ENCODE data around the gene USP43.

Gene USP43

GRCh38 chr17:9703781-9704082 is 58.4 kb downstream of the USP43 start:
- no peak for DNase-seq (ENCODE audit: low read depth, low spot score)

GRCh38 chr17:9705745-9706144 is 60.4 kb downstream of the USP43 start:
- no peak for DNase-seq (ENCODE audit: low read depth, low spot score)

GRCh38 chr17:9707948-9708347 is 62.6 kb downstream of the USP43 start:
- DNase-seq (ENCODE audit: low read depth, low spot score), result no peak

DNA sequence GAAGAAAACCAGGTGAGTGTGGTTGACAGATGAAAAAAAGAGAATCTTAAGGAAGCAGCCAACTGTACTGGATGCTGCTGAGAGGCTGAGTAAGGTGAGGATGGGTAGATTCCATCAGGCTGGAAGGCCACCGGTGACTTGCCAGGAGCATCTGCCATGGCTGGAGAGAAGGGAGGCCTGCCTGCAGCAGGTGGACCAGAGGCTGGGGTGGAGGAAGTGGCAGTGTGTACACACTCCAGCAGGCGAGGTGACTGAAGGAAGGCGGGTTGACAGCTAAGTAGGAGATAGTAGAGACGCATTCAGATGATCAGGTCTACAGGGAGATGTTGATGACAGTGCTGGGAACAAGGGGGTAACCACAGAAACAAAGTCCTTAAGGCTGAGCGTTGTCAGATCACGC is 69.5 kb downstream of the USP43 start:
- no peak for DNase-seq (ENCODE audit: low read depth, low spot score)

GRCh38 chr17:9715503-9716016 is 70.2 kb downstream of the USP43 start:
- DNase-seq (ENCODE audit: low read depth, low spot score), result no peak

- no peak for DNase-seq (ENCODE audit: low read depth, low spot score)
Measured at GRCh38 chr17:9725575-9725974, 80.3 kb downstream of the USP43 start.

DNA sequence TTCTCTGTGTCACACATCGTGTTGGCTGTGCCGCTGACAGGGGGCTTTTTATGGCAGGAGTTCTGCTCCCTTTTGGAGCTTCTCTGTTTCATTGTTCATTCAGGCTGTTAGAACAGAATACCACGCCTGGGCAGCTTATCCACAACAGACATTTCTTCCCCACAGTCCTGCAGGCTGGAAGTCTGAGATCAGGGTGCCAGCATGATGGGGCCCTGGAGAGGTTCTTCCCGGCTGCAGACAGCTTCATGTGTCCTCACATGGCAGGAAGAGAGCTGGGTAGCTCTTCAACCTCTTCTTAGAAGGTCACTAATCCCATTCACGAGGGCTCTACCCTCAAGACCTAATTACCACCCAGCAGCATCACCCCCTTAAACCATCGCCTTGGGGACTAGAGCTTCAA is 81.0 kb downstream of the USP43 start:
- DNase-seq (ENCODE audit: low read depth, low spot score), result no peak

- DNase-seq (ENCODE audit: low read depth, low spot score), result no peak
Measured at GRCh38 chr17:9728005-9728404, 82.7 kb downstream of the USP43 start.

GRCh38 chr17:9728564-9728963 is 83.2 kb downstream of the USP43 start:
- no peak for DNase-seq (ENCODE audit: low read depth, low spot score)

DNA sequence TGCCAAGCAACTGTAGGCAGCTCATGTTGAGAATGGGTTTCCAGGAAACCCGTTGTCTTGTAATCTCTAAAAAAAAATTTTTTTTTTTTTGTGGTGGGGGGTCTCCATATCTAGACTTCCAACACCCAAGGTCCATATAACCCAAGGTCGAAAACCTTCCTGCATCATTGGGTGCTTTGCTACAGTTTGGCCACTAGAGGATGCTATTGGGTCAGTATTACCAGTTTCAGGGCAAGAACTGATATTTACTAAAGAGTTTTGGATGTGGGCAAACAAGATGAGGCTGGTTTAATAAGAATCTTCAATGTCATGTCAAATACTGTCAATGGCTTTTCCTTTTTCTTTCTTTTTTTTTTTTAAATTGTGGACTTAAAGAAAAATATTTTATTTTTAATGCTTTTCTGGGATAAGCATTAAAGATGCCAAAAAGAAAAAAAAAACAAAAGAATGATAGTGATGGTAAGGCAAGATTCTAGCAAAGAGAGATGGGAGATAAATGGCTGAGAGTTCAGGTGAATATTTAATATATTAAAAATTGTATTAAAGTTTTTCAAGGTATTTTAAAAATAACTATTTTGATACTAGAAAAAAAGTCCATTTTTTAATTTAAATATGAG is 83.8 kb downstream of the USP43 start:
- DNase-seq (ENCODE audit: low read depth, low spot score), result peak; percentile 18

DNA sequence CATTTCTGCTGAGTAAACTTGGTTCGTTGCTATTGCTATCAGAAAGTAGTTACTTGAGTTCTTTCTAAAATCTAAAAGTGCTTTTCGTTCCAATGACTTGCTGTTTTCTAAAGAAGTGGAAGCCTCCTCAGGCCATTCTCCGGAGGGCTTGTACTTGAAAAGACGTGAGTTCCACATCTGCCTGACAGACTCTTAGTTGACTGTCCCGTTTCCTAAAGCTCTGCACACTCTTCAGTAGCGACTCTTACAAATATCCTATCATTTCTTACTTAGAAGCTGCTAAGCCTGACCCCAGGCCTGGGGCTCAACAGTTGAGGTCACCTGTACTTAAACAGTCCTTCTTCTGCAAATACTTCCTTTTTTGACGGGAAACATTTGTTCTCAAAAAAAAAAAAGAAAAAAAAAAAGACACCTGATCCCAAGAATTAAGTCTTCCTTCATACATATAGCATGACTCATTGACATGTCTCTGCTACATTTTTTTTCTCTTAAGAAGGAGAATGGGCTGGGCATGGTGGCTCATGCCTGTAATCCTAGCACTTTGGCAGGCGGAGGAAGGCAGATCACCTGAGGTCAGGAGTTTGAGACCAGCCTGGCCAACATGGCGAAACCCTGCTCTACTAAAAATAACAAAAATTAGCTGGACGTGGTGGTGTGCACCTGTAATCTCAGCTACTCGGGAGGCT is 84.6 kb downstream of the USP43 start:
- no peak for DNase-seq (ENCODE audit: low read depth, low spot score)

DNA sequence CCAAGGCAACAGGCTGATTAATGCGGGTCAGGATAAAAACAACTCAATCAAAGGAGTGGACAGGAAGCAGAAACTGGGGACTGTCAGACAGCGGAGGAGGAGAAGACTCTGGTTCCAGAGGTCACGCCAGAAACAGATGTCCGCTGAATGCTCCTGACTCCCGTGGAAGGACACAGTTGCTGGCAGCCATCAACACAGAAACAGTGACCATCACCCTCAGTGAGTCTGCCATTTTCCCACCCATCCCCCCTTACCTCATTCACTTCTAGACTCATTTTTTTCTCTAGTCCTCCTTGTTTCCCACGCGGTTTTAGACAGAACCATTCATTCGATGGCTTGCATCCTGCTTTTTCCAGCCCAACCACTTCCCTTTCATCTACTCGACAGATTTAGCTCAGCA is 105.2 kb downstream of the USP43 start:
- DNase-seq (ENCODE audit: low read depth, low spot score), result no peak

DNA sequence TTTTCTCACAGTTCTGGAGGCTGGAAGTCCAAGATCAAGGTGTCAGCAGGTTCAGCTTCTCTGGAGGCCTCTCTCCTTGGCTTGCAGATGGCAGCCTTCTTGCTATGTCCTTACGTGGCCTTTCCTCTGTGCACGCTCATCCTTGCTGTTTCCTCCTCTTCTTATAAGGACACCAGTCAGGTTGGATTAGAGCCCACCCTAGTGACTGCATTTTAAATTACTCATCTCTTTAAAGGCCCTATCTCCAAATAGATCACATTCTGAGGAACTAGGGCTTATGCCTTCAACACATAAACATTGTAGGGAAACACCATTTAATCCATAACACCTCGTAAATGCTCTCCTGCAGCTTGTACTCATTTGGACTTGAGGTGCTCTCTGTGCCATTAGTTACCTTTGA is 109.8 kb downstream of the USP43 start:
- no peak for DNase-seq (ENCODE audit: low read depth, low spot score)

- DNase-seq (ENCODE audit: low read depth, low spot score), result no peak
Measured at GRCh38 chr17:9760266-9760665, 114.9 kb downstream of the USP43 start.

GRCh38 chr17:9763643-9764042 is 118.3 kb downstream of the USP43 start:
- no peak for DNase-seq (ENCODE audit: low read depth, low spot score)

DNA sequence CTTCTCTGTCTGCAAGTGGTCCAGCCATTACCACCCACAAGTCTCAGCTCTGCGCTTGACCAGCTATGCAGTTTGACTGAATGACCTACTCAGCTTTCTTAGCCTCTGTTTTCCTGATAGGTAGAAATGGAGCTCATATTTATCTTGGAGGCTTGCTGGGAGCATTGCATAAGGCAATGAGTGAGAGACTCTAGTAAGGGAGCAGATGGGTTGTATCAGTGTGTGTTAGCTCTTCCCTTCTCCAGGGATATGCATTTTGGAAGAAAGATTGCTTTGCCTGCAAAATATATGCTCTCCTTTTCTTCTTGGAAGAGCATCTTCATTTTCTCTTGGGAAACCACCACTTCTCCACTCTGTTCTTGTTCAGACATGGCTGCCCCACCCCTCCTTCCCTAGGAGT is 120.0 kb downstream of the USP43 start:
- DNase-seq (ENCODE audit: low read depth, low spot score), result no peak

- DNase-seq (ENCODE audit: low read depth, low spot score), result no peak
Measured at GRCh38 chr17:9766970-9767369, 121.7 kb downstream of the USP43 start.

DNA sequence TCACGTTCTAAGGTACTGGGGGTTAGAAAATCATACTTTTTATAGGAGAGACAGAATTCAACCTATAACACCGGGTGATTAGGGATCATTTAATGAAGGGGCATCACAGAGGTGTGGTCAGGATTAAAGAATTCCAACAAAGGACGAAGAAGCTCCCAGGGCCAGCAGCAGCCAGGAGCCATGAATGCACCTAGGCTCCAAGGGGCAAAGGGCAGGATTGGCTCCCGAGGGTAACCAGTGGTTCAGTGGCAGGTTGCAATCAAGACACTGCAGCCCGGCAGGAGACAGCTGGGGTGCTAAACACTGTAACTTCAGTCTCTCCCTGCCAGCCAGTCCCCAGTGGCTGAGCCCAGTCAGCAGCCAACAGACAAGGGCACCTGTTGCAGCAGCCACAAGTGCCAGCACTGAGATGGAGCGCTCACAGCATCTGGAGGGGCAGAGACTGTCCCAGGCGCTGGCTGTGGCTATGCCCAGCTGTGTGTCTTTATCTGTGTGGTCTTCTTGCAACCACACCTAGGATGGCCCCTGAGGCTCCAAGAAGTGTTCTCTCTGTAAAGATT is 122.2 kb downstream of the USP43 start:
- no peak for DNase-seq (ENCODE audit: low read depth, low spot score)

- no peak for DNase-seq (ENCODE audit: low read depth, low spot score)
Measured at GRCh38 chr17:9768381-9768934, 123.1 kb downstream of the USP43 start.

DNA sequence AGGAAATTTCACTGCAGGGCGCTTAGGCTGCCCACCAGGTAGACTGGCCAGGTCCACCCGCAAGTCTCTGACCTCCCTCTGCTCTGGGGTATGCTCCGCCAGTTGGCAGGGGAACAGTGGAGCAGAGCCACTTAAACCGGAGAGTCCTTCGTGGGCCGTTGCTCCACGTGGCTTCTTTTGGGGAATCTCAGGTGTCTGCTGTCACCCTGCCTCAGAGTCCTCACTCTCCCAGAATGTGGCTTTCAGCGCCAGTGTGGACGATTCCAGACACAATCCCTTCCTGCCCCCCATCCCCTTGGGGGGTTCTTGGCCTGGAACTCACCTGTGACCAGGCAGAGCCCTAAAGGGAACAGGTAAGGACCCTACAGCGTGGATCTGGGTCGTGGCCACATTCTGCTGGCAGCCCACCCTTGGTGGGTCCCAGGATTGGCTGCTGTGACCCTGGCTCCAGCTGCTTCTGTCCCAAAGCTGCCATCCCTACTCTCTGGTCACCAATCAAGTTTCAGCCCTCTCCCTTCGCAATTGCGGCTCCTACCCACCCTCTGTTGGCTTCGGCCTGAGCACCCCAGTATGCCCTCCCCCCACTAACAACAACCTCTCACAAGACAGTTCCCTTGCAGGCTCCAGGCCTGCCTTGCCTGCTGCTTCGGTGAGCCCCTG is 123.8 kb downstream of the USP43 start:
- DNase-seq (ENCODE audit: low read depth, low spot score), result no peak

DNA sequence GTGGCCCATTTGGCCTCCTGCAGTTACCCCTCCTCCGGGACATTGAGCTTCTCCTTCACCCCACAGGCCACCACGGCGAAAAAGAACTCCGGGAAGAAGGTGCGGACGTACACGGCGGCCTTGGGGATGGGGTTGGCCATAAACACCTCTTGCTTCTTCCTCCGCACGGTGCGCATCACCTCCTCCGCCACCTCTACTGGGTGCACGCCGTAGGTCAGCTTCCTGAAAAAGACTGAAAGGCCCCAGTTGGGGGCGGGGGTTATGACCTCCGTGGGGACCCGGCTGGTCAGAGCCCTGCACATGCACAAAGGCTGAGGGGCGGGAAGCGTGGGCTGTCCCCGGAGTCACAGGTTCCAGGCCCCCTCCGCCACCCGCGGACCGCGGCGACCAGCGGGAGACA is 126.1 kb downstream of the USP43 start:
- DNase-seq (ENCODE audit: low read depth, low spot score), result no peak

- DNase-seq (ENCODE audit: low read depth, low spot score), result no peak
Measured at GRCh38 chr17:9772658-9773057, 127.3 kb downstream of the USP43 start.

- no peak for DNase-seq (ENCODE audit: low read depth, low spot score)
Measured at GRCh38 chr17:9776911-9777310, 131.6 kb downstream of the USP43 start.

Data from smooth muscle cell of the brain vasculature (primary cell).